ENCODE data around the gene PRDM15.

PRDM15 gene

GRCh38 chr21:41802684-41803083 is 76.5 kb downstream of the PRDM15 start:
- no peak overlapping the region for H3K4me3 ChIP-seq (ENCODE audit: low read depth, low read length)
- no peak for TF ChIP-seq CTCF (IDR thresholded peaks at IDR 0.05; ENCODE audit: low read depth, low read length, missing control alignments)
- DNase-seq (ENCODE audit: low read depth), result no peak

GRCh38 chr21:41802198-41802584 is 77.0 kb downstream of the PRDM15 start:
- no peak for TF ChIP-seq CTCF (IDR thresholded peaks at IDR 0.05; ENCODE audit: low read depth, low read length, missing control alignments)
- no peak for DNase-seq (ENCODE audit: low read depth)
- no peak overlapping the region for H3K4me3 ChIP-seq (ENCODE audit: low read depth, low read length)

GRCh38 chr21:41801321-41802197 is 77.6 kb downstream of the PRDM15 start:
- no peak overlapping the region for H3K4me3 ChIP-seq (ENCODE audit: low read depth, low read length)
- no peak for DNase-seq (ENCODE audit: low read depth)

GRCh38 chr21:41800425-41801320 is 78.5 kb downstream of the PRDM15 start:
- DNase-seq (ENCODE audit: low read depth), result no peak
- TF ChIP-seq CTCF (IDR thresholded peaks at IDR 0.05; ENCODE audit: low read depth, low read length, missing control alignments), result no peak
- no peak overlapping the region for H3K4me3 ChIP-seq (ENCODE audit: low read depth, low read length)

More at GRCh38 chr21:41801321-41802197, 77.6 kb downstream of the PRDM15 start:
- TF ChIP-seq CTCF (IDR thresholded peaks at IDR 0.05; ENCODE audit: low read depth, low read length, missing control alignments), result no peak

GRCh38 chr21:41799763-41800162 is 79.4 kb downstream of the PRDM15 start:
- TF ChIP-seq CTCF (IDR thresholded peaks at IDR 0.05; ENCODE audit: low read depth, low read length, missing control alignments), result no peak
- H3K4me3 ChIP-seq (ENCODE audit: low read depth, low read length), result no peak overlapping the region
- no peak for DNase-seq (ENCODE audit: low read depth)

GRCh38 chr21:41798326-41798725 is 80.8 kb downstream of the PRDM15 start:
- no peak for TF ChIP-seq CTCF (IDR thresholded peaks at IDR 0.05; ENCODE audit: low read depth, low read length, missing control alignments)
- no peak for DNase-seq (ENCODE audit: low read depth)
- H3K4me3 ChIP-seq (ENCODE audit: low read depth, low read length), result no peak overlapping the region
